ENCODE results near the gene TMEM60. TPM values are rescaled to one million over a fixed set of nuclear protein-coding genes. Genes with fewer than 3 reads are reported as not detected.
"Not testable (repeated sequence)": the region's sequence is repeated elsewhere in the genome, so short reads cannot be mapped to it uniquely, and the experiment has no call there.

TMEM60 gene
- polyA plus RNA-seq, 1 experiment = 43.1 TPM

- no peak overlapping the region for H3K27ac ChIP-seq (ENCODE audit: low read depth, low read length)
- DNase-seq (ENCODE audit: low read depth, low spot score) = no peak
- H3K4me3 ChIP-seq (ENCODE audit: low read depth, low read length) = no peak overlapping the region
- ChIA-PET POLR2A (no interaction called here), CTCF (no interaction called here)
- TF ChIP-seq, protein P1, sequence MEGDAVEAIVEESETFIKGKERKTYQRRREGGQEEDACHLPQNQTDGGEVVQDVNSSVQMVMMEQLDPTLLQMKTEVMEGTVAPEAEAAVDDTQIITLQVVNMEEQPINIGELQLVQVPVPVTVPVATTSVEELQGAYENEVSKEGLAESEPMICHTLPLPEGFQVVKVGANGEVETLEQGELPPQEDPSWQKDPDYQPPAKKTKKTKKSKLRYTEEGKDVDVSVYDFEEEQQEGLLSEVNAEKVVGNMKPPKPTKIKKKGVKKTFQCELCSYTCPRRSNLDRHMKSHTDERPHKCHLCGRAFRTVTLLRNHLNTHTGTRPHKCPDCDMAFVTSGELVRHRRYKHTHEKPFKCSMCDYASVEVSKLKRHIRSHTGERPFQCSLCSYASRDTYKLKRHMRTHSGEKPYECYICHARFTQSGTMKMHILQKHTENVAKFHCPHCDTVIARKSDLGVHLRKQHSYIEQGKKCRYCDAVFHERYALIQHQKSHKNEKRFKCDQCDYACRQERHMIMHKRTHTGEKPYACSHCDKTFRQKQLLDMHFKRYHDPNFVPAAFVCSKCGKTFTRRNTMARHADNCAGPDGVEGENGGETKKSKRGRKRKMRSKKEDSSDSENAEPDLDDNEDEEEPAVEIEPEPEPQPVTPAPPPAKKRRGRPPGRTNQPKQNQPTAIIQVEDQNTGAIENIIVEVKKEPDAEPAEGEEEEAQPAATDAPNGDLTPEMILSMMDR (IDR thresholded peaks at IDR 0.05; ENCODE audit: low read depth, low read length) = no peak
- no peaks in the 10 kb centered on the region for H3K27me3 ChIP-seq (ENCODE audit: control insufficient read depth, insufficient read depth, low read length)
- no peaks in the 10 kb centered on the region for H3K9me3 ChIP-seq (ENCODE audit: control insufficient read depth, insufficient read depth, low read length)
Observed at GRCh38 chr7:77838929-77839491, 40.8 kb upstream of the TMEM60 start.

DNA sequence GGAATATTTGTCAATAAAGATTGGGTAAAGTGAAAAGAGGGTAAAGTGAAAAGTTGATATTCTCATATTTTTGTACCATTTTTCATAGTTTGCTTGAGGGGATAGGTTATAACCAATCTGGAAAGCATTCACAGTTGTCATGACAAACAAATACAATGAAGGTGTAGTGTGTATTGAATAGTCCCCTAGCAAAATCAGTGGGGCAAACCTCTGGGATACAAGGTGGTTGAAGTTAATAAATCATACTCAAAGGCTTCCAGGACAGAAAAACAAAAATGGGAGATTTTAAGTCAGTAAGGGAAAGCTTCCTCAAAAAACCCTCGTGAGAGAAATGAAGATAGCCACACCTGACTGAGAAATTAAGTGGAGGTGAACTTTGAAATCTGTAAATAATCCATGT, 39.7 kb upstream of the TMEM60 start:
- TF ChIP-seq, protein P1 (IDR thresholded peaks at IDR 0.05; ENCODE audit: low read depth, low read length) = no peak
- H3K27me3 ChIP-seq (ENCODE audit: control insufficient read depth, insufficient read depth, low read length) = no peaks in the 10 kb centered on the region
- CTCF ChIA-PET = interaction anchor here (1.2 kb wide), 1 partner anchor 17 kb away, joined by 3 read pairs; no protein-coding TSS in a partner anchor
- POLR2A ChIA-PET = no interaction called here
- no peak overlapping the region for H3K27ac ChIP-seq (ENCODE audit: low read depth, low read length)
- DNase-seq (ENCODE audit: low read depth, low spot score) = no peak
- no peak overlapping the region for H3K4me3 ChIP-seq (ENCODE audit: low read depth, low read length)
- no peaks in the 10 kb centered on the region for H3K9me3 ChIP-seq (ENCODE audit: control insufficient read depth, insufficient read depth, low read length)

DNA sequence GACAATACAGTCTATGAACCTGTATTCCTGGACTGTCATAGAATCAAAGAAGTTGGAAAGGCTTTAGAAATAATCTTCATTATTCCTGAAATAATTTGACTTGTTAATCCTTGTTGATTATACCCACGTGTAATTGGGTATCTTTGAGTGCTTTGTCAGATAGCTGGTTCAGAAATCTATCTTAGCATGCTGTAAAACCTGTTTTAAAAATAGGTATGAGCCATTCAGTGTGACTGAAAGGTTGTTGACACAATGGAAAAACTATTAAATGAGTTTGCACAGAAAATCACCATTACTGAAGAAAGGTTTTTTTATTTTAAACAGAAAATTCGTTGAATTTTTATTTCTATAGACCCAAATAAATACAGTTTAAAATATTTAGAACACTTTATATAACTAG, 39.0 kb upstream of the TMEM60 start:
- Histone ChIP-seq H3K4me3 (ENCODE audit: low read depth, low read length) (no peak overlapping the region), H3K27me3 (ENCODE audit: control insufficient read depth, insufficient read depth, low read length) (no peaks in the 10 kb centered on the region), H3K9me3 (ENCODE audit: control insufficient read depth, insufficient read depth, low read length) (no peaks in the 10 kb centered on the region), H3K27ac (ENCODE audit: low read depth, low read length) (no peak overlapping the region)
- no peak for DNase-seq (ENCODE audit: low read depth, low spot score)
- CTCF ChIA-PET = interaction anchor here (1.2 kb wide), 1 partner anchor 17 kb away, joined by 3 read pairs; no protein-coding TSS in a partner anchor
- POLR2A ChIA-PET = no interaction called here
- TF ChIP-seq, protein P1 (IDR thresholded peaks at IDR 0.05; ENCODE audit: low read depth, low read length) = no peak

DNA sequence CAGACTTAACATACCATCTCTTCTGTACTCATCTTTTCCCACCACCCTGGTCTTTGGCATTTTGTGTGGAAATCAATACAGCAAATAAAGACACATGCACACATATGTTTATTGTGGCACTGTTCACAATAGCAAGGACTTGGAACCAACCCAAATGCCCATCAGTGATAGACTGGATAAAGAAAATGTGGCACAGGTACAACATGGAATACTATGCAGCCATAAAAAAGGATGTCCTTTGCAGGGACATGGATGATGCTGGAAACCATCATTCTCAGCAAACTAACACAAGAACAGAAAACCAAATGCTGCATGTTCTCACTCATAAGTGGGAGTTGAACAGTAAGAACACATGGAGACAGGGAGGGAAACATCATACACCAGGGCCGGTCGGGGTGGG, 38.2 kb upstream of the TMEM60 start:
- H3K4me3 ChIP-seq (ENCODE audit: low read depth, low read length); DNase-seq (ENCODE audit: low read depth, low spot score); CTCF ChIA-PET; H3K27ac ChIP-seq (ENCODE audit: low read depth, low read length); H3K9me3 ChIP-seq (ENCODE audit: control insufficient read depth, insufficient read depth, low read length); H3K27me3 ChIP-seq (ENCODE audit: control insufficient read depth, insufficient read depth, low read length); POLR2A ChIA-PET: not testable (repeated sequence)

DNA sequence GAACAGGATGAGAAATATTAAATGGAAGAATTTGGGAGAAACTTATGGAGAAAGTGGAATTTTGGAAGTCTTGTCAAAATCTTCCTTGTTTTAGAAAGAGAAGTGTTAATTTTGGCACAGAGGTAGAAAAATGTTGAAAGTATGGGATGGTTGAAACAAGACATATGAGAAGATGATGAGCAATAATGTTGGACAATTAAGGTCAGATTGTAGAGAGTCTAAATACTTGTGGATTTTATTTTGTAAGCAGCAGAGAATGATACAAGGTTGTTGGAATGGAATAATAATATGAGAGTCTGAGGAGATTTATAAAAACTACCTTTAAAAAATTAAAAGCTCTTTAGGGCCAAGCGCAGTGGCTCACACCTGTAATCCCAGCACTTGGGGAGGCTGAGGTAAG, 34.9 kb upstream of the TMEM60 start:
- DNase-seq (ENCODE audit: low read depth, low spot score) = no peak
- no peaks in the 10 kb centered on the region for H3K27me3 ChIP-seq (ENCODE audit: control insufficient read depth, insufficient read depth, low read length)
- TF ChIP-seq, protein P1 (IDR thresholded peaks at IDR 0.05; ENCODE audit: low read depth, low read length) = no peak
- no peak overlapping the region for H3K4me3 ChIP-seq (ENCODE audit: low read depth, low read length)
- ChIA-PET CTCF (interaction anchor here (1.3 kb wide), 1 partner anchor 182 kb away, joined by 4 read pairs; no protein-coding TSS in a partner anchor), POLR2A (no interaction called here)
- no peak overlapping the region for H3K27ac ChIP-seq (ENCODE audit: low read depth, low read length)
- no peaks in the 10 kb centered on the region for H3K9me3 ChIP-seq (ENCODE audit: control insufficient read depth, insufficient read depth, low read length)
